GM18511 (cell line): ENCODE results near the gene FAM131C.

Experiments
- ATAC-seq: cut with Tn5 transposase; IDR thresholded peaks from one replicate; pipeline ENCODE4 v1.9.1; 2021; ENCODE audit warnings: mild to moderate bottlenecking, moderate library complexity; ENCODE audit not compliant: unreplicated experiment

Gene FAM131C

DNA sequence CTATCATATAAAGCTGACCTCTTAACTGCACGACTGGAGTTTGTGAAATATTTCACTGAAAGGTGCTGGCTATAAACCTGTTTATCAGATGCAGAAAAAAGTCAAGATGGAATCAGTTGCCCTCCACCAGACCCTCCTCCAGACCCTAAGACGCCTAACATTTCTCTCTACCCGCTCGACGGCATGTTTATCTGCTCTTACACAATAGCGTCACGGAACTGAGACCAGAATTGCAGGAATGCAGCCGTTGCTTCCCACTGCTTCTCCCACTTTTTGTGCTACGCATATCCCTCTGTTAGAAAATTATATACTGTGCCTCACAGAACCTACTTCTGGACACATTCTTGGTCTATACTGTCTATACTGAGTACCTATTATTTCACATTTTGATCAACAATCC, 28.2 kb upstream of the FAM131C start:
- ATAC-seq = no peak

DNA sequence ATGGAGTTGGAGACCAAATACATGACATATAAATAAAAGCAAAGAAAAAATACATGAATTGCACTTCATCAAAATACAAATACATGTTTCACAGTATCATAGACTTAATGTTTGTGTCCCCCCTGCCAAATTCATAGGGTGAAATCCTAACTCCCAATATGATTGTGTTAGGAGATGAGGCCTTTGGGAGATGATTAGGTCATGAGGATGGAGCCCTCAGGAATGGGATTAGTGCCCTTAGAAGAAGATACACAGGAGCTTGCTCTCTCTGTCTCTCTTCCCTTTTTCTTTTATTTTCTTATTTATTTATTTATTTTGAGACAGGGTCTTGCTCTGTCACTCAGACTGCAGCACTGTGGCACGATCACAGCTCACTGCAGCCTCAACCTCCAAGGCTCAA, 26.0 kb upstream of the FAM131C start:
- ATAC-seq = no peak

DNA sequence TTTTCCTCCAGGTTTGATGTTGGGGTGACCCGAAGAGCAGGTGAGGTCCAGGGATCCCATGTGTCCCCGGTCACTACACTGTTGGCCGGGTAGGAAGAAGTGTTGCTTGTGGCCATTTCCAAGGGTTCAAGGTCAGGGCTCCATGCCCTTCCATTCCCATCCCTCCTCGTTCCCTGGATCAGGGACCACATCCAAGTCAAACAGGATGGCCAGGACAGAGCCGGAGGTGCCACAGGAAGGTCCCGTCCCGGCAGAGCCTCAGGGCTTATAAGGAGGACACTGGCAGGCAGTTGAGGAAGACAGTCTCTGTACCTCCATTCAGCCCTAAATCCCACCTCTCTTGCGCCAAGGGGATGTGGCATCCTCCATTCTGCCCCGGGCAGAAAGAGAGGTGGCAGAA, 22.0 kb upstream of the FAM131C start:
- ATAC-seq = no peak

DNA sequence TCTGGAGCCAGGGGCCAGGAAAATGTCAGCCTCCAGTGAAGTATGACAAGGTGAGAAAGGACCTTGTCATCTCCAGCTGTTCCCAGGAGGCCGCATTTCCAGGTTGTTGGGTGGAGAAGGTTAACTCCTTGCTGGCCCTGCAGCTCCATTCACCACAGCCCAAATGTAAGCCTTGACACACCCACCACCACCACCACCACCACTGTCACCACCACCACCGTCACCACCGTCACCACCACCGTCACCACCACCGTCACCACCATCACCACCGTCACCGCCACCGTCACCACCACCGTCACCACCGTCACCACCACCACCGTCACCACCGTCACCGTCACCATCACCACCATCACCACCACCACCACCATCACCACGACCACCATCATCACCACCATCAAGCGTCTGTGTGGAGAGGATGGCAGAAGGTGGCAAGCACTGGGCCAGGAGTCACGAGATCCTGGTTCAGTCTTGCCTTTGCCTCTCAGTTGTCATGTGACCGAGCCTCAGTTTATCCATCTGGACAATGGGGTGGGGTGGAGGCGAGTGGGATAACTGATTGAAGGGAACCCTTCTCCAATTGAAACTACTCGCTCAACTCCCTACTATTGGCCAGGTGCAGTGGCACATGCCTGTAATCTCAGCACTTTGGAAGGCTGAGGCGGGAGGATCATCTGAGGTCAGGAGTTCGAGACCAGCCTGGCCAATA, 21.2 kb upstream of the FAM131C start:
- ATAC-seq = no peak

DNA sequence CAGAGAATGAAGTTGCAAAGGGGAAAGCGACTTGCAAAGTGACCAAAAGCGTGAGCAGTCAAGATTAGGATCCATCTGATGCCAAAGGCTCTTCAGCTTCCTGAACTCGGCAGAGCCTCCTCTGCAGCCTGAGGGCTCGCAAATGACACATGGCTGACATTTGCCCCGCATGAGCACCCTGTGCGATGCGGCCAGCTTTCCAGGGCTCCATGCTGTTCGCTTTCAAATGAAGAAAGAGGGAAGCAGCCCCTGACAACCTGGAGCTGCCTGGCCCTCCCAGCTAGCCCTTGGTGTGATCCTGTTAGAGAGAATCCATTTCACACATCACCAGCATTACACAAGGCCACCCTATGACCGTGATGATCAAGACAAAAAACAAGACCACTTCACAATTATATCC, 20.2 kb upstream of the FAM131C start:
- ATAC-seq = no peak

DNA sequence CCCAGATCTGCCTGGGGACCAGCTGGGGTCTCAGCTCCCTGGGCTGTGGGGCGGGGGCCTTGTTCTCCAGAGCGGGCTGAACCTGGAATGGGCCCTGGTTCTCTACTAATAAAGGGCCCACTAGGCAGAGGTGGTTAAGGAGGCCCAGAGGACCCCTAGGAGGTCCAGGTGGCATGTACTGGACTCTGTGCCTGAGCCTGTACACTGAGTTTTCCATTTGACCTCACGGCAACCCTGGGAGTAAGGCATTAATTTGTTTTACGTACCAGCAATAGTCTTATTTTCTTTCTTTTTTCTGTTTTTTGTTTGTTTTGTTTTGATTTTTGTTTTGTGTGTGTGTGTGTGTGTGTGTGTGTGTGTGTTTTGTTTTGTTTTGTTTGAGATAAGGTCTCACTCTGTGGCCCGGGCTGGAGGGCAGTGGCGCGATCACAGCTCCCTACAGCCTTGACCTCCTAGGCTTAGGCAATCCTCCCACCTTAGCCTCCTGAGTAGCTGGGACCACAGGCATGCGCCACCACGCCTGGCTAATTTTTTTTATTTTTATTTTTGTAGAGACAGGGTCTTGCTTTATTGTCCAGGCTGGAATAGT, 19.6 kb upstream of the FAM131C start:
- no peak for ATAC-seq

DNA sequence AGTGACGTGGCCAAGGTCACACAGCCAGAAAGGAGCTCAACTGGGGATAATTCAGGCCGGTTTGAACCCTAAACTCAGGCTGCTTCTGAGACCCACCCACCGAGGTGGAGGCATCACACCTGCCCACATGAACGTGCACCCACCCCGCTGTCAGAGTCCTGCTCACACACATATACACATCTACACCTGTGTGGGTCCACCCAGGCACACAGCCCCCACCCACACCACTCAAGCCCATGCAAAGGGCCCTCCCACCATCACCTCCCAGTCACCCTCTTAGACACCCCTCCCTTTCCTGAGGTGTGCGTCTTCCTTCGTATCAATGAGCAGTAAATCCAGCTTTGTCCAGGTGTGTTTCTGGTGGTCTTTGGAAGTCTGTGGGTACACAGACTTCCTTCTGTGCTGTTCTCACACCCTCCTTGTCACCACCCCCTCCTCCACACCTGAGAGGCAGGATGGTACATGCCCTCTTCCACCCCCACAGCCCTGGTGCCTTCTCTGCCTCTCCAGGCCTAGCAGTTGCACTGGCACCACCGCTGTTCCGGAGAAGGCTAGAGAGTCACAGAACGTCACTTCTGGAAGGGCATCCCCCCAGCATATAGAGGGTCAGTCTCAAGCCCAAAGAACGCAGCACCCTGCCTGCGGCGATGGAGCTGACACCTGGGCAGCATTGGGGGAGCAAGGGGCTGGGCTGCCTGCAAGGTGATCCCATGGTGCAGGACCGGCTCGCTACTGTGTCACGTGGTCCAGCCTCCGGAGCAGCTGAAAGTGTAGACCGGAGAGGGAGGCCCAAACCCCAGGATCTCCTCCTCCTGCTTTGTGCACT, 18.9 kb upstream of the FAM131C start:
- ATAC-seq = no peak

DNA sequence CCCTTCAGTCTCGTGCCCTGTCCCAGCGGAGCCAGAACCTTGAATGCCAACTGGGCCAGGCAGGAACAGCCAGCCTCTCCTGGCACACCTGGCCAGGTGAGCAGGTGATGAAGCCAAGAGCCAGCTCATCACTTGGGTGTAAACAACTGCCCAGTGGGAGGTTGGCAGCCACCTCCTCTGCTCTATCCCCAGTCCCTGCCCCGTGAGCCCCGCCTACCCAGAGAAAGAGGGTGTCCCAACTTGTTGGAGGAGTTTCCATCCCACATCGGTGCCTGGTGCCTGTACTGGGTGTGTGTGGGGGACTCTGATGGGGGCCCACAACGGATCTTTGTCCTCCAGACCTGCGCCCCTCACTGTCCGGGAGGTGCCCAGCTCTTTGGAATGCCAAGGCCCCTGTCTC, 17.8 kb upstream of the FAM131C start:
- no peak for ATAC-seq

DNA sequence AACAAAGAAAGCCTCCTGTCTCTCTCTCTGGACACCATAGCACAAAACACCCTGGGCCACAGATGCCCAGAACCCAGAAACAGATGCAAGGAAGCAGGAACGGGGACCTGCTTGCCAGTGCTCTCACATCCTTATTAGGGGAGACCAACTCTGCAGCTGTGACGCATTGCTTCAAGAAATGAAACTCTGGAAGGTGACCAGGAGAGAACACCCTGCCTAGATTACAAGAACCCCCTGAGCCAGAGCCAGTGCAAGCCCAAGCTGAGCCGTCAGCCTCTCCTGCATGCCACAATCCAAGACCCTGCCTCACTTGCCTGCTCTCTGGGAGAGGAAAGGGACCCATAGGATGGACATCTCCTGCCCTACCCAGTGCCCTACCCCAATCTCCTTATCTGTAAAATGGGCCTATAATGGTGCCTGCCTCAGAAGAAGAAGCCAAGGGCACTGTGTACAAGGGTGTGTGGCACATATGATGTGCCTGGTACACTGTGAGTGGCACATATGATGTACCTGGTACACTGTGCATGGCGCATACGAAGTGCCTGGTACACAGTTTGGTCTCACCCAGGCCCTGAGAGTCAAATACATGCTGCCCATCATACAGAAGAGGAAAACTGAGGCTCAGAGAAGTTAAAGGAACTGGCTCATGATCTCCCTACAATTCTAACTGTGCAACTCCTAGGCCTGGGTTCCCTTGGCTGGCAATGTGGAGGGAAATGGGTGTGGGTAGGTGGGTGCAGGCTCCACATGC, 16.8 kb upstream of the FAM131C start:
- no peak for ATAC-seq

DNA sequence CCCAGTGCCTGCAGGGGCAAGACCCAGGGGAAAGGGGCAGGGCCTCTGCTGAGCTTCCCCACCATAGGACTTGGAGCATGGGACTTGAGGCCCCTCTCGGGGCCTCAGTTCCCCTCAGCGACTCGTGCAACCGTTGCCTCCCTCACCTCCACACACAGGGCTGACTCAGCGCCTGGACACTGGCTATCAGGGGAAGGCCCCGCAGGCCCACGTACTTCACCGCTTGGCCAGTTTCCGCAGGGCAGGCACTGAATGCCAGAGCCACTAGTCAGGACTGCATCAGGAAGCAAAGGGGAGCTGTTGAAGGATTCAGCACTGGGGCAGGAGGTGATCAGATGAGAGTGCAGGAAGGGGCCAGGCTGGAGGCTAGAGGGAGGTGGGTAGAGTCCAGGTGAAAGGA, 15.5 kb upstream of the FAM131C start:
- no peak for ATAC-seq

DNA sequence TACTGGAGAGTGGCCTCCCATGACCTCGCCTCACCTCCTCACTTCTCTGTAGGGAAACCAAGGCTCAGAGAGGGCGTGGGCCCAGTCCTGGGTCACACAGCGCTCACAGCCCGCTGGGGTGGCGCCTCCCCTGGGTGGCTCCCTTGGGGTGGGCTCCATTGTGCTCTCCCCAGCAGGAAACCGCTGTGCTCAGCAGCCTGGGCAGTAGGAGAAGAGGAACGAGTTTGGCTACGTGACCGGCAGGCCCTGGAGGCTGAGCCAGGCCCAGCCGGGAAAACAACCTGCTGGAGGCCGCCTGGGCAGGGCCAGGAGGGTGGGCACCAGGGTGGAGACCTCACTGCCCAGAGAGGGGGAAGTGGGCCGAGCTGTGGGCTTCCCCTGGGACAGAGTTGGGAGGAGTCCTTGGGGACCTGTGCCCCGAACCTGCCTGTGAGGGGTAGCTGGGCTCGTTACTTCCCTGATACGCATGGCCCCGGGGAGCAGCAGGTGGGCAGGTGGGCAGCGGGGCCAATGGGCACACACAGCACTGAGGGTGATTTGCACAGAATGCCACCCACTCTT, 15.0 kb upstream of the FAM131C start:
- no peak for ATAC-seq

DNA sequence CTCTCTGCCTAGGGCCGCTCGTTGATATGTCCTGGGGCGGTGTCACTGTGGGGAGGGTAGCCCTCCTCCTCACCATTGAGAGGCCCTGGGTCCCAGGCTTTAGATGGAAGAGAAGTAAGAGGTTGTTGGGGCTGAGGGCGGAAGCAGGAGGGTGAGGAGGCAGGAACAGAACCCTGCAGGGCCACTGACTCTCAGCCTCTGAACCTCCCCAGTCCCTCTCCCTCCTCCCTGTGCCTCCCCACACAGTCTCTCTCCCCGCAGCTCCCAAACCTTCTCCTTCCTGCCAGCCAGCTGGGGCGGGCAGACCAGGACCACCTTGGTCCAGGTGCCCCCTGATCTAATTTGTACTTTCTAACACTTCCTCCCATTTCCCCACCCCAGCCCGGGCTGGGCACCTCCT, 14.3 kb upstream of the FAM131C start:
- ATAC-seq = no peak

DNA sequence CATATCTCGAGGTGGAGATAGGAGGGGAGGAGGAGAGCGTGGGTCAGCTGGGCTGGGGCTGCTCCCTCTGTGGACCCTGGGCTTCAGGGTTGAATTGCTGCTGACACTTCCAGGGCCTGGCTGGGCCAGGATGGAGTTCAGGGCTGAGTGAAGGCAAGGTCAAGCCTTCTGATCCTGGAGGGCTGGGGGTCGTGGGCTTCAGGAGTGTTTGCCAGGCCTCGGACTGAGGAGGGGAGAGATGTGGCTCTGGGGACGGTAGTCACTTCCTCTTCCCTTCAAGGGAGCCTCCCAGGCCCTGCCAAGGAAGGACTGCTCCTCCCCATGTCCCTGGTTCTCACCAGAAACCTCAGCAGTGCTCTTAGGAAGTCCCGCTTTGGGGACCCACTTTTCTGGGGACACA, 12.1 kb upstream of the FAM131C start:
- no peak for ATAC-seq

DNA sequence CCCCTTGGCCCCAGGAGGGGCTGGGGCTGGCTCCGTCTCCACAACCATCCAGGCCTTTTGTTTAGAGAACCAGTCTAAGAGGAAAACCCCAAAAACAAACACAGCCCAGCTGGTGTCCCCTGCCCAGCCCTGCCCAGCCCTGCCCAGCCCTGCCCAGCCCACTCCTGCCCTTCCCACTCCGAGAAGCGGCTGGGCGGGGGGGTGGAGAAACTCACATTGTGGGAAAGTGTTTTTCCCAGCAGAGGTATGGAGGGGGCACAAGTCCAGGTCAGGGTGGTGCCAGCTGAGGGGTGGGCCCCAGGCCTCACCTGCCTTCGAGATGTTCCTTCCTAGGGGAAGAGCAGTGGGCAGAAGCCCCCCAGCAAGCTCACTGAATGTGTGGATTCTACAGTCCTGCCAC, 10.0 kb upstream of the FAM131C start:
- no peak for ATAC-seq

DNA sequence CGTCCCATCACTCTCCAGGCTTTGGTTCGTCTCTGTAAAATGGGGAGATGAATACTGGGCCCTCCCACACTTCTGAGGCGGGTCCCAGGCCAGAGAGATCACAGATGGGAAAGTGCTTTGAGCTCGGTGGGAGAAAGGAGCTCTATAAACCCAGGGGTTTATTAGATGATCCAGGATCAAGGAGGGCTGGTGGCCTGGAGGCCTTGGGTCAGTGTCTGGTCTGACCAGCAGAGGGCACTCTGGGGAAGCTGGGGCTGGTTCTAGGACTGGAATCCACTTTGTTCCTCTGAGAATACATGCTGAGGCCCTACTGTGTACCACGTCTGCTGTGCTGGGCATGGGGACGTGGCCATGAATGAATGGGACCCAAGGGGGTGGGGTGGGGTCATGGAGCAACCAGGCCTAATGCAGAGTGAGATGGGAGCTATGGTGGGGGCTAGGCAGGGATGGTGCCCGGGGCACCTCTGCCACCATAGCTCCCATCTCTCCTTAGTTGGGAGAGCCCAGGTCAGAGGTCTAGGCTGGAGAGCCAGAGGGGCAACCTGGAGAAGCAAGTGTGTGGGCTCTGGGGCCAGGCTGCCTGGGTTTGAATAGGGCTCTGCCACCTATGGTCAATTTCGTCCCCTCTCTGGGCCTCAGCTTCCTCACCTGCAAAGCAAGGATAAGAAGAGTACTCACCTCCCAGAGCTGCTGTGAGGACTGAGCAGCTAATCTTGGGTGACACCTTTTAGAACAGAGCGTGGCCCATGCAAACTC, 9.0 kb upstream of the FAM131C start:
- no peak for ATAC-seq

DNA sequence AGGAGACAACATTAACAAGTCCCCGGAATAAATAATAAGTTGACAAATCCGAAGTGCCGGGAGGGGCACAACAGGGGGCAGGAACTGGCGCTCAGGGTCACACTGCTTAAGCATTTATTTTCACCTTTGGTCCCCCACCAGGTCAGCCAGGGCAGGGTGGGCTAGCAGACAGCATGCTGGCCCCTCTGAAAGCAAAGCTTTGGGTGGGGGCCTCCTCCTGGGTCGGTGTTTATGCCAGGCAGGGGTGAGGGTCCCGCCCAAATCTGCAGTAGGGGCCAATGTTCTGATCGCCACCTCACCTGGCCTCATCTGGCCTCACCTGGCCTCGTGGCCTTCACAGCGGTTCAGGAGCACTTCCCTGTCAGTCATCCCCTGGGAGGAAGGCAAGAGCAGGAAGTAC, 8.2 kb upstream of the FAM131C start:
- ATAC-seq = no peak

DNA sequence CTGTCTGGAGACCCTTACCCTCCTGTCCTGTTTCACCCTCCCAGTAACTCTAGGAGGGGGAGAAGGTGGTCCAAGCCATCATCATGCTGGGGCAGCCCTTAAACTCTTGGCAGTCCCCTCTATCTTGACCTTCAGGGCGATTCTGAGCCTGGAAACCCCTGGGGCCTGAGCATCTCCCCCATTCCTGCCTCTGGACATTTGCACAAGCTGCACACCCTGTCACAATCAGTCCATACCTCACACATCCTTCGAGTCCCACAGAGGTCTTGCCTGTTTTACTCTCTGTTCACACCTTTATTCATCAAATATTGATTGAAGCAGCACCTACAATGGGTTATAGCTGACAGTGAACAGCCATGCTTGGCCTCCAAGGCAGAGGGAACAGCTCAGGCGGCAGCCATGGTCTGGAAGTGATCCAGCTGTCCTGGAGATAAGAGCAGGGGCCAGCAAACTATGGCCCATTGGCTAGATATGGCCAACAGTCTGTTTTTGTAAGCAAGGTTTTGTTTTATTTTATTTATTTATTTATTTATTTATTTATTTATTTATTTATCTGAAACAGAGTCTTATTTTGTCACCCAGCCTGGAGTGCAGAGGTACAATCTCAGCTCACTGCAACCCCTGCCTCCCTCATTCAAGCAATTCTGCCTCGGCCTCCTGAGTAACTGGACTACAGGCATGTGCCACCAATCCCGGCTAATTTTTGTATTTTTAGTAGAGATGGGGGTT, 7.1 kb upstream of the FAM131C start:
- ATAC-seq = no peak

DNA sequence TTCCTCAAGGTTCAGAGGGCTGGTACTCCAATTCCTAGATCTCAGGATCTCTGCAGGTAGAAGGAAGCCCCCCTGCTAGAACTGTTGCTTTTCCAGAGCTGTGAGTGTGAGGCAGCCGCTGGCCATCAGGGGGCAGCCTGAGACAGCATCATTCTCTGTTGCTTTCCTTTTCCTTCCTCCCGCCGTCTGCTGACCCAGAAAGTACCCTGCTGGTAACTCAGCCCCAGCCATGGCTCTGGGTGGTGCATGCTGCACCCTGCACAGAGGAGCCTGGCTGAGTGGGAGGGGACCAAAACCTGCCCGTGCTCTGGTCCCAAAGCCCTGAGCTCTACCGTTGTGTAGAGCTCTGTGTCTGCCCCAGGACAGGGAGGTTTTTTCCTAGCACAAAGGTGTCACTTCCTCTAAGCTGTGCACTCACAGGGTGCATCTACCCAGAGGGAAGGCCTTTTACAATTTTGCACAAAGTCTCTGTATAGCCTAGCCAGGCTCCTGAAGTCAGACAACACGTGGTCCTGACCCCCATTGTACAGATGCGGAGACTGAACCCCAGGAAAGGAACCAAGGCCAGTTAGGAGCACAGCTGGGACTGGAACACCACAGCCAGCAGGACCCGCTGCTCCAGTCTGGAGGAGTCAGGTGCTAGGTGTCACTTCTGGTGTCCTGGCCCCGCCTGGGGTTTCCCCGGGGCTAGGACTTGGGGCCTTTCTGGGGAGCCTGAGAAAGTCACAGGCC, 5.6 kb upstream of the FAM131C start:
- ATAC-seq = peak; percentile 87
